ENCODE data around the gene VPS25. TPM values are rescaled to one million over a fixed set of nuclear protein-coding genes. Genes with fewer than 3 reads are reported as not detected.

Gene VPS25
- total and polyA plus RNA-seq, 2 donors: 32.6 to 71.6 TPM

DNA sequence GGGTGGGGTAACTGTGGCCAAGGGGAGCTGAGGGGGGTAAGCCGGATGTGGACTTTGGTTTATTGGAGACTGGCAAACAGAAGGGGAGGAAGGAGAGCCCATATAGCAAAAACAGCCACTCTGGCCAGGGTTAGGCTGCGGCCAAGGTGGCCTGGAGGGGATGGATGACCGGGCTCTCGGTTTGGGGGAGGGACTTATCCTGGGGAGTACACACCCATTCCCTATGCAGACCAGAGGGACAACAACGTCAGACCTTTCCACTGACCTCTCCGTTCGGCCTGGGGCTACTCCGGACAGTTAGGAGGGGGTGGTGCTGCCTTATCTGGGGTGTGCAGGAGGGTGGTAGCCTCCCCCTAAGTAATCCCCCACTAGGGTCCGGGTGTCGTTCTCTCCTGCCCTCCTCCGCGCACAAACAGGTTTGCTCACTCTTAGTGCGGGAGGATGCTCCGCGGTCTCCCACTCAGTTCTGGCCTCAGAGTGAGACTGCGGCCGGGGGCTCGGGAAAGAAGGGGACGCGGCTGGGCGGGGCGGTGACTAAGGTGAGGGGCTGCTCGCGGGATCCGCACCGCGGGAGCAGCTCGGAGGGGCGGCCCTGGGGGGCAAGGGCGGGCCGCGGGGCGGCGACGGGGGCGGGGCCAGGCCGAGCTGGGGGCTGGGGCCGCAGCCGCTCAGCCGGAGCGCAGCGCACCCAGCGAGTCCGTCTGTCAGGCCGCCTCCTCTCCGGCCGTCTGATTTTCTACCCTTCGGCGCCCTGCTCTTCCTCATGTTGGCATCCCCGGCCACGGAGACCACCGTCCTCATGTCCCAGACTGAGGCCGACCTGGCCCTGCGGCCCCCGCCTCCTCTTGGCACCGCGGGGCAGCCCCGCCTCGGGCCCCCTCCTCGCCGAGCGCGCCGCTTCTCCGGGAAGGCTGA, 6.9 kb downstream of the VPS25 start, which contains the start of gene WNK4:
Gene WNK4 (plus strand): TSS at position 675 of the 915 bp plus-strand sequence. CDS start 89 bp downstream, at position 764.
- H3K36me3 ChIP-seq (ENCODE audit: insufficient read depth): no peaks in the 10 kb centered on the region
- peak within 1 kb of the TSS; percentile 34 for H3K4me3 ChIP-seq (ENCODE audit: low read depth, low read length)
- H3K4me1 ChIP-seq (ENCODE audit: insufficient read depth): peaks cover 2% of the 10 kb centered on the region
- H3K27ac ChIP-seq (ENCODE audit: low read depth): no peak within 1 kb of the TSS
- DNase-seq (ENCODE audit: extremely low spot score): no peak
- WGBS: 4% methylated on average over 65 of the region's 65 CpGs

DNA sequence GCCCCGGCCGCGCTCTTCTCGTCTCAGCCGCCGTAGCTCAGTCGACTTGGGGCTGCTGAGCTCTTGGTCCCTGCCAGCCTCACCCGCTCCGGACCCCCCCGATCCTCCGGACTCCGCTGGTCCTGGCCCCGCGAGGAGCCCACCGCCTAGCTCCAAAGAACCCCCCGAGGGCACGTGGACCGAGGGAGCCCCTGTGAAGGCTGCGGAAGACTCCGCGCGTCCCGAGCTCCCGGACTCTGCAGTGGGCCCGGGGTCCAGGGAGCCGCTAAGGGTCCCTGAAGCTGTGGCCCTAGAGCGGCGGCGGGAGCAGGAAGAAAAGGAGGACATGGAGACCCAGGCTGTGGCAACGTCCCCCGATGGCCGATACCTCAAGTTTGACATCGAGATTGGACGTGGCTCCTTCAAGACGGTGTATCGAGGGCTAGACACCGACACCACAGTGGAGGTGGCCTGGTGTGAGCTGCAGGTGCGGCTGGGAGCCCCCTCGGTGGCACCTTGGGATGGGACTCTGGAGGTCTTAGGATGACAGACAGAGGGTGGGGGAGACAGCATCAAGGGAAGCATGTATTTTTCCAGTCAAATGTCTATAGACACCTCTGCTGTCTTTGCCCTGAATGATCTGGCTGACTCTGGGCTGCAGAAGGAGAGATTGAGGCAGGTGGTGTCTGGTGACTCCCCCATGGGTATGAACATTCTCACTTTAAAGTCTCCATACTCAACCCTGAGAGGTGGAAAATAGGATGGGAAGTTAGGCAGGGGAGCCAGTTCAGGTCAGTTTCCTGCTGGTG, 7.8 kb downstream of the VPS25 start:
- 5% methylated on average over 39 of the region's 39 CpGs for WGBS

DNA sequence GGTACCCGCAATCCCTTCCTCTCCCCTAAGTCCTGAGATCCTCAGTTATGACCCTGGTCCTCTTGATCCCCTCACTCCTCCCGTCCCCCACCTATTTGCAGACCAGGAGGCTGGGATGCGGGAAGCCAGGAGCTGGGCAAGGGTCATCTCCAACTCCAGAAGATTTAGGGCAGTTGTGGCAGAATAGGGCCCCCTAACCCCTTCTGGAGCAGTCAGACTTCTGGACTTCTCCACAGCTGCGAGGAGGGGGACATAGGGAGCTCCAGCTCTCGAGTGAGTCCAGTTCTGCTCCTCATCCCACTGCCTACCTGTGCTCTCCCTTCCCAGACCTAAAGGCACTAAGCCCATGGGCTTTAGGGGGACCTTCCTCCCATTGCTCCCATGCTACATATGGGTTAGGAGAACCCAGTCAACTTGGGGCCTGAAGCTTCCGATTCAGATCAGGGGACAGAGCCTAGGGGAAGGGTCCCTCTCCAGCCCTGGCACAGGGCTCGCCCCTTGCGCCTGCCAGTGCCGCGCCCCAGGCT, 8.5 kb downstream of the VPS25 start:
- peaks cover 2% of the 10 kb centered on the region for H3K4me1 ChIP-seq (ENCODE audit: insufficient read depth)
- H3K4me3 ChIP-seq (ENCODE audit: low read depth, low read length): no peak overlapping the region
- WGBS: 32% methylated on average over 10 of the region's 10 CpGs
- no peak overlapping the region for H3K27ac ChIP-seq (ENCODE audit: low read depth)
- no peak for DNase-seq (ENCODE audit: extremely low spot score)
- H3K36me3 ChIP-seq (ENCODE audit: insufficient read depth): no peaks in the 10 kb centered on the region

More for the DNA sequence above, 7.8 kb downstream of the VPS25 start:
- Histone ChIP-seq H3K4me1 (ENCODE audit: insufficient read depth) (peaks cover 2% of the 10 kb centered on the region), H3K36me3 (ENCODE audit: insufficient read depth) (no peaks in the 10 kb centered on the region), H3K4me3 (ENCODE audit: low read depth, low read length) (peak overlapping the region; percentile 34), H3K27ac (ENCODE audit: low read depth) (no peak overlapping the region)
- DNase-seq (ENCODE audit: extremely low spot score): no peak

DNA sequence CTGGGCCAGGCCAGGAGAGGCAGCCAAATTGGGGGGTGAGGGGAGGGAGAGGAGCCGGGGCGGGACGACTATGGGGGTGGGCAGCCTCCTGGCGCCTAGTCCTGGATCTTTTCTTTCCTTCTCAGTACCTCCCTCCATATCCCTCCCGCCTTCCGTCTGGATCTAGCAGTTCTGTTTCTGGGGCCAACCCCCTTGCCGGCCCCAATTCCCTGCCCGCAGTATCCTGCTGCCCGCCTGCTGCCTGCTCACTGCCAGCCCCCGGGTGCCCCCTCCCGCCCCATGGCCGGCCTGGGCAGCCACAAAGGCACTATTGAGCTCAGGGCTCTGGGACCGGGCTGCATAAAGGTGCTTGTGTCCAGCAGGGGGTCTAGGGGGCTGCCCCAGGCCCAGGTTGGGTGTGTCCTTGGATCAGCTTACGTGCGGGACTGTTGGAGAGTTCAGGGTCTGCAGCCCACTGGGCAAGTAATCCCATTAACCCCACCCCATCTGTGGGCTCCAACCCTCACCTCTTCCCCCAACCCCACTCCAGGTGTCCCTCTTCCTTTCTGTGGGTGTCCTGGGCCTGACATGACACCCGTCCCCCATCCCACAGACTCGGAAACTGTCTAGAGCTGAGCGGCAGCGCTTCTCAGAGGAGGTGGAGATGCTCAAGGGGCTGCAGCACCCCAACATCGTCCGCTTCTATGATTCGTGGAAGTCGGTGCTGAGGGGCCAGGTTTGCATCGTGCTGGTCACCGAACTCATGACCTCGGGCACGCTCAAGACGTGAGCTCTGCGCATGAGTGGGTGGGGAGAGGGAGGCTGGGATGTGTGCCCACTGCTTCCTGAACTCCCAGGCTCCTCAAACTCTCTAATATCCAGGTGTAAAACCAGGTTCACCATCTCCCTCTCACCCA, 9.2 kb downstream of the VPS25 start:
- no peak for DNase-seq (ENCODE audit: extremely low spot score)
- no peak overlapping the region for H3K27ac ChIP-seq (ENCODE audit: low read depth)
- WGBS: 26% methylated on average over 29 of the region's 29 CpGs
- H3K4me1 ChIP-seq (ENCODE audit: insufficient read depth): peaks cover 2% of the 10 kb centered on the region
- H3K4me3 ChIP-seq (ENCODE audit: low read depth, low read length): peak overlapping the region; percentile 10
- H3K36me3 ChIP-seq (ENCODE audit: insufficient read depth): no peaks in the 10 kb centered on the region

DNA sequence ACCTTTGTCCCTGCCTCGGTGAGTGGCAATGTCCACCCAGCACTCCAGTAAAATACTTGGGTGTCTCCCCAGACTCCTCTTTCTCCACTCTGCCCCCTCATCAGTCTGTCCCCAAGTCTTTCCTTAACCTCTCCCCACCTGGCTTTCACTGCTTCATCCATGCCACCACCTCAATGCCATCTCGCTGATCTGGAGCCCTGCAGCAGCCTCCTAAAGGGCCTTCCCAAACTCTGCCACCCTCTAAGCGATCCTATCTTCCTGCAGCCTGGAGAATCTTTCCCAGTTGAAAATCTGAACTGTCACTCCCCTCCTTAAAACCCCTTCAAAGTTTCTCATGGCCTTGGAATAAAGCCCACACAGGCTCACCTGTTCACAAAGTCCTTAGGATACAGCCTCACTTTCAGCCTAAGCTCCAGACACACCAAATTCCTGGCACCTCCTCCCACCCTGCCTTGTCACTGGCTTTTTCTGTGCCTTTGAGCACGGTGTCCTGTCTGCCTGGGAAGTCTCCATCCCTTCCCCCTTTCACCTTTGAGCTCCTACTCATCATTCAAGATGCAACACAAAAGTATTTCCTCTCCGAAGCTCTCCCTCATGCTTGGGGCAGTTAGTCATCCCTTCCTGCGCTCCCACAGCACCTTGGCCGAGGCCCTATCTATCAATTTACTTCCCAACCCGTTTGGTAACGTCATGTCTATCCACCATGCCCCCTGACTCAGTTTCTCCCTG, 10.0 kb downstream of the VPS25 start:
- 25% methylated on average over 9 of the region's 9 CpGs for WGBS
- H3K27ac ChIP-seq (ENCODE audit: low read depth): no peak overlapping the region
- H3K4me3 ChIP-seq (ENCODE audit: low read depth, low read length): no peak overlapping the region
- H3K4me1 ChIP-seq (ENCODE audit: insufficient read depth): peaks cover 2% of the 10 kb centered on the region
- no peaks in the 10 kb centered on the region for H3K36me3 ChIP-seq (ENCODE audit: insufficient read depth)
- no peak for DNase-seq (ENCODE audit: extremely low spot score)

DNA sequence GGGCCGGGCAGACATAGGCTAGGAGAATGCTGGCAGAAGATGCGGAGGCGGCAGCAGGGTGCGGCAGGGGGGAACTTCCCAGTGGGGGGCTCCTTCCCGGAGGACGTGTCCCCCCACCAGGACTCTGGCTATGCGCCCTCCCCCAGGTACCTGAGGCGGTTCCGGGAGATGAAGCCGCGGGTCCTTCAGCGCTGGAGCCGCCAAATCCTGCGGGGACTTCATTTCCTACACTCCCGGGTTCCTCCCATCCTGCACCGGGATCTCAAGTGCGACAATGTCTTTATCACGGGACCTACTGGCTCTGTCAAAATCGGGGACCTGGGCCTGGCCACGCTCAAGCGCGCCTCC, 10.5 kb downstream of the VPS25 start:
- no peak for DNase-seq (ENCODE audit: extremely low spot score)
- Histone ChIP-seq H3K27ac (ENCODE audit: low read depth) (no peak overlapping the region), H3K4me1 (ENCODE audit: insufficient read depth) (peaks cover 2% of the 10 kb centered on the region), H3K4me3 (ENCODE audit: low read depth, low read length) (no peak overlapping the region), H3K36me3 (ENCODE audit: insufficient read depth) (no peaks in the 10 kb centered on the region)
- WGBS: 11% methylated on average over 22 of the region's 22 CpGs

DNA sequence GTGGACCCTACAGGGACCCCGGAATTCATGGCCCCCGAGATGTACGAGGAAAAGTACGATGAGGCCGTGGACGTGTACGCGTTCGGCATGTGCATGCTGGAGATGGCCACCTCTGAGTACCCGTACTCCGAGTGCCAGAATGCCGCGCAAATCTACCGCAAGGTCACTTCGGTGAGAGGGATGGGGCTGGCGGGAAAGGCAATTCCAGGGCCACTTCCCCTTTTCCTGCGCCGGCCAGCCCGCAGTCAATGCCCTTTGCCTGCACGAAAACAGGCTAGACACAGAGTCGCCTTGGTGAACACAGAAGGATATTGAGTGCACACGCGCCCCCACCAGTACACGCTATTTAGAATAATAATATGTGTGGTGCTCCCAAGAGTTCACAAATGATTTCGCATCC, 11.2 kb downstream of the VPS25 start:
- Histone ChIP-seq H3K27ac (ENCODE audit: low read depth) (no peak overlapping the region), H3K4me1 (ENCODE audit: insufficient read depth) (peaks cover 2% of the 10 kb centered on the region), H3K36me3 (ENCODE audit: insufficient read depth) (no peaks in the 10 kb centered on the region), H3K4me3 (ENCODE audit: low read depth, low read length) (no peak overlapping the region)
- DNase-seq (ENCODE audit: extremely low spot score): no peak
- WGBS: 17% methylated on average over 25 of the region's 25 CpGs

DNA sequence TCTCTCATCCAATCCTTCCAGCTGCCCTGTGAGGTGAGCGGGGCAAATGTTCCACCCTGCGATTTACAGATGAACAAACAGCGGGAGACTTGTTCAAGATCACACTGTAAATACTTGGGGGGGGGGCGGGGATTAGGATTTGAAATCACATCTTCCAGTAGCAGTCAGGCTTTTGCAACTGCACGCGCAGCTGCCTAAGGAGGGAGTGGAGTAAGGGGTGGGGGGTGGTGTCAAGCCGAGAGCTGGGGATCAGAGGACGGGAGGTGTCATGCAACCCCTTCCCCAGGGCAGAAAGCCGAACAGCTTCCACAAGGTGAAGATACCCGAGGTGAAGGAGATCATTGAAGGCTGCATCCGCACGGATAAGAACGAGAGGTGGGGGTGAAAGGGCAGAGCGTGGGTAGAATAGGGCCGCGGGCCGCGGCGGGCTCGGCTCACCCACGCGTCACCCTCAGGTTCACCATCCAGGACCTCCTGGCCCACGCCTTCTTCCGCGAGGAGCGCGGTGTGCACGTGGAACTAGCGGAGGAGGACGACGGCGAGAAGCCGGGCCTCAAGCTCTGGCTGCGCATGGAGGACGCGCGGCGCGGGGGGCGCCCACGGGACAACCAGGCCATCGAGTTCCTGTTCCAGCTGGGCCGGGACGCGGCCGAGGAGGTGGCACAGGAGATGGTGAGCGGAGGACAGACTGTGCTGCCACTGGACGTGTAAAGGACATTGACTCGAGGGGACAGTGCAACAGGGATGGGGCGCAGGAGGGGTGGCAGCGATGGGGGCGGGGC, 11.8 kb downstream of the VPS25 start:
- Histone ChIP-seq H3K27ac (ENCODE audit: low read depth) (no peak overlapping the region), H3K4me1 (ENCODE audit: insufficient read depth) (peaks cover 2% of the 10 kb centered on the region), H3K36me3 (ENCODE audit: insufficient read depth) (no peaks in the 10 kb centered on the region), H3K4me3 (ENCODE audit: low read depth, low read length) (no peak overlapping the region)
- 10% methylated on average over 52 of the region's 52 CpGs for WGBS
- DNase-seq (ENCODE audit: extremely low spot score): no peak

DNA sequence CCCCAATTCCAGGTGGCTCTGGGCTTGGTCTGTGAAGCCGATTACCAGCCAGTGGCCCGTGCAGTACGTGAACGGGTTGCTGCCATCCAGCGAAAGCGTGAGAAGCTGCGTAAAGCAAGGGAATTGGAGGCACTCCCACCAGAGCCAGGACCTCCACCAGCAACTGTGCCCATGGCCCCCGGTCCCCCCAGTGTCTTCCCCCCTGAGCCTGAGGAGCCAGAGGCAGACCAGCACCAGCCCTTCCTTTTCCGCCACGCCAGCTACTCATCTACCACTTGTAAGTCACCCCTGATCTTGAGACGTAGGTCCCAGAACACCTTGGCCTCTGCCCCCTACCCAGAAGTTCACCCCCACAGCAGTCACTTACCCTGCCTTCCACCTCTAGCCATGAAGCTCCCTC, 14.0 kb downstream of the VPS25 start:
- WGBS: 80% methylated on average over 11 of the region's 11 CpGs
- DNase-seq (ENCODE audit: extremely low spot score): no peak
- H3K4me3 ChIP-seq (ENCODE audit: low read depth, low read length): no peak overlapping the region
- H3K27ac ChIP-seq (ENCODE audit: low read depth): no peak overlapping the region
- no peaks in the 10 kb centered on the region for H3K4me1 ChIP-seq (ENCODE audit: insufficient read depth)
- no peaks in the 10 kb centered on the region for H3K36me3 ChIP-seq (ENCODE audit: insufficient read depth)

DNA sequence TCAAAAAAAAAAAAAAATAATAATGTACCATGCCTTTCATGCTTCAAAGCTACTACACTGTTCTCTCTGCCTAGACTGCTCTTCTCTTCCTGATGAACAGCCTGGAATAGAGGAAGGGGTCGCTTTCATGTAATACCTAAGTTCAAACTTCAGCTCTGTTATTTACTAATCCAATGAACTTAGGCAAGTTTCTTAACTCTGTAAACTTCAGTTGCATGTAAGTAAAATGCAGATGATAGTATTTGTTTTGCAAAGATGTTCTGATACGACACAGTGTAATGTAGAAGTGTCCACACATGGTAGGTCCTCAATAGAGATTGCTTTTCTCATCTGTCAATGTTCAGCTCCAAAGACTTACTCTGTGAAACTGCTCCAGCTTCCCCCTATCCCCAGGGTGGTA, 18.7 kb downstream of the VPS25 start:
- Histone ChIP-seq H3K4me3 (ENCODE audit: low read depth, low read length) (no peak overlapping the region), H3K36me3 (ENCODE audit: insufficient read depth) (no peaks in the 10 kb centered on the region), H3K27ac (ENCODE audit: low read depth) (no peak overlapping the region), H3K4me1 (ENCODE audit: insufficient read depth) (no peaks in the 10 kb centered on the region)
- WGBS: 71% methylated on average over 2 of the region's 2 CpGs
- DNase-seq (ENCODE audit: extremely low spot score): no peak

DNA sequence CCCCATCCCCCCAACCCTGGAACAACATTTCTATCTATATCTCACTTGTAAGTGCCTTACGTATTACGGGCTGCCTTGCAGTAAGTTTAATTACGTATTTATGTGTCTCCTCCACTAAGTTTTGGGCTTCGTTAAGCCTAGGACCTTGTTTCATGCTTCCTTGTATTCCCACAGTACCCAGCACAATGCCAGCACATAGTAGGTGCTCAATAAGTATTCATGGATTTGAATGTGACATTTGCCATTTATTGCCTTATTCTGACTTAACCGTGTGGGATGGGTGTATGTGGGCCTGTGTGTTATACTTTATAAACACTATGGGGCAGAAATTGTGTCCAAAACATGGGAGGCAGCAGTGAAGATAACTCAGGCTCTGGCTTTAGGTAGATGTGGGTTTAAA, 19.3 kb downstream of the VPS25 start:
- 65% methylated on average over 5 of the region's 5 CpGs for WGBS
- no peak overlapping the region for H3K27ac ChIP-seq (ENCODE audit: low read depth)
- no peaks in the 10 kb centered on the region for H3K4me1 ChIP-seq (ENCODE audit: insufficient read depth)
- DNase-seq (ENCODE audit: extremely low spot score): no peak
- H3K36me3 ChIP-seq (ENCODE audit: insufficient read depth): no peaks in the 10 kb centered on the region
- no peak overlapping the region for H3K4me3 ChIP-seq (ENCODE audit: low read depth, low read length)

DNA sequence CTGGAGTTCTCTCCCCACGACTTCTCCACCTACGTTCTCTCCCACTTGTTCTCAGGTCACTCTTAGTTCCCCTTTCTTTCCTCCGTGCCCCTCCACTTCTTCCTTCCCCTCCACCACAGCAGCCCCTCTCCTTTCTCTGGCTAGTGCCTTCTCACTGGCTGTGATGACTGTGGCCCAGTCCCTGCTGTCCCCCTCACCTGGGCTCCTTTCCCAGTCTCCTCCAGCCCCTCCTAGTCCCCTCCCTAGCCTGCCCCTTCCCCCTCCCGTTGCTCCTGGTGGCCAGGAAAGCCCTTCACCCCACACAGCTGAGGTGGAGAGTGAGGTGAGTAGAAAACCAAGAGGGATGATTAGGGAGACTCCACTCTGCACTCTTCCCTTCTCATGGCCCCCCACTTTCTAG, 21.8 kb downstream of the VPS25 start:
- no peak overlapping the region for H3K4me3 ChIP-seq (ENCODE audit: low read depth, low read length)
- no peak for DNase-seq (ENCODE audit: extremely low spot score)
- WGBS: 72% methylated on average over 4 of the region's 4 CpGs
- no peaks in the 10 kb centered on the region for H3K36me3 ChIP-seq (ENCODE audit: insufficient read depth)
- H3K27ac ChIP-seq (ENCODE audit: low read depth): no peak overlapping the region
- no peaks in the 10 kb centered on the region for H3K4me1 ChIP-seq (ENCODE audit: insufficient read depth)
